Activated naive CD4-positive, alpha-beta T cell treated with anti-CD3 and anti-CD28 coated beads, Interleukin-2, amount 10 ng/mL, durations not matched to agents 7 days and 5 days (primary cell): ENCODE results near the gene POLR1D.

ENCODE experiments used
- CTCF ChIA-PET: fragments of 350-600 bp; sonication (Branson Sonifier 250); formaldehyde crosslinking; loops from one replicate; lab custom pipeline; 2021; ENCODE audit warnings: antibody characterized with exemption; lab: Charles Lee
- DNase-seq: peaks from one replicate; pipeline ENCODE4 v3.0.0-alpha.2; 2020
- H3K27ac Mint-ChIP-seq: one replicate; pipeline ENCODE4 v1.8.0; 2021; ENCODE audit warnings: mild to moderate bottlenecking, moderate library complexity, mixed read lengths
- H3K27me3 Mint-ChIP-seq: one replicate; pipeline ENCODE4 v1.8.0; 2021; ENCODE audit warnings: mild to moderate bottlenecking, mixed read lengths
- H3K36me3 Mint-ChIP-seq: one replicate; pipeline ENCODE4 v1.8.0; 2021; ENCODE audit warnings: mixed read lengths
- H3K4me1 Mint-ChIP-seq: one replicate; pipeline ENCODE4 v1.8.0; 2021; ENCODE audit warnings: mixed read lengths
- H3K4me3 Mint-ChIP-seq: one replicate; pipeline ENCODE4 v1.8.0; 2021; ENCODE audit warnings: mild to moderate bottlenecking, moderate library complexity, mixed read lengths
- H3K9me3 Mint-ChIP-seq: one replicate; pipeline ENCODE4 v1.8.0; 2021; ENCODE audit warnings: mixed read lengths

Gene POLR1D

DNA sequence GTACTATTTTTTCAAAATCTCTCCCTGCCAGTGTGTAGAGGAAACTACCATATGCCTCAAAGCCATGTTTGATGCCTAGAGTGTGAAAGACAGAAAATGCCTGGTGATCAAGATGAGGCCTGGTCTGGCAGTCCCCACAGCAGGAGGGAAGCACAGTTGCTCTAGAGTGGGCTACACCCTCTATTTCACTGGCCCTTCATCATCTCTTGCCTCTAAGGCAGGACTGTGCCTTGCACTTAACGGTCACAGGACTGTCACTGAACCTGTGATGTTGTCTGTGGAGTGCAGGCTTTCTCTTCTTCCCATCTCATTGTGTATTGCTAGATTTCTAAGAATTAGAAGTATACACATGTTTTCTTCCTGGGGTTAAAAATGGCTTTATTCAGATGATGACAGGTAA is 16.3 kb downstream of the POLR1D start:
- H3K4me1 Mint-ChIP-seq: peaks cover 8% of the 10 kb centered on the region
- no peak for DNase-seq
- no peaks in the 10 kb centered on the region for H3K27me3 Mint-ChIP-seq
- CTCF ChIA-PET: no interaction called here
- H3K27ac Mint-ChIP-seq: no peak overlapping the region
- peaks cover 11% of the 10 kb centered on the region for H3K36me3 Mint-ChIP-seq
- H3K4me3 Mint-ChIP-seq: no peak overlapping the region
- no peaks in the 10 kb centered on the region for H3K9me3 Mint-ChIP-seq

DNA sequence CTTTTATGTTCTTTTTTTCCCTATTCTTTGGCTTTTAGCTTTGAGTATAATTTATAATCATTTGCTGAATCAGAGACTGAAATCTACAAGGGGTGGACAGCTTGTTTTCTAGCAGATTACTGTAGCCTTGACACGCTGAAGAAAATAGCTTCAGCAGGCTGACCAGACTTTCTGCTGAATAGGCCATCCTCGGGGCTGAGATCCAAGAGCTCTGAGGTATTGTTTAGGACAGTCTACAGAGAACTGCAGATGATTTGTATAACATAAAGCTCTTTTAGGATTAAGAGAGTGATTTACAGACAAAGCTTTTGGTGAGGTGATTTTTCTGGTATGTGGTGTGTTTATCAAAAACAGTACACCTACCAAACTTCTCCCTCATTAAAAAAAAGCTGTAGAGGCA is 16.8 kb downstream of the POLR1D start:
- Mint-ChIP-seq H3K27ac (no peak overlapping the region), H3K4me1 (peaks cover 8% of the 10 kb centered on the region), H3K4me3 (no peak overlapping the region), H3K27me3 (no peaks in the 10 kb centered on the region), H3K9me3 (no peaks in the 10 kb centered on the region), H3K36me3 (peaks cover 10% of the 10 kb centered on the region)
- CTCF ChIA-PET: no interaction called here
- DNase-seq: no peak

DNA sequence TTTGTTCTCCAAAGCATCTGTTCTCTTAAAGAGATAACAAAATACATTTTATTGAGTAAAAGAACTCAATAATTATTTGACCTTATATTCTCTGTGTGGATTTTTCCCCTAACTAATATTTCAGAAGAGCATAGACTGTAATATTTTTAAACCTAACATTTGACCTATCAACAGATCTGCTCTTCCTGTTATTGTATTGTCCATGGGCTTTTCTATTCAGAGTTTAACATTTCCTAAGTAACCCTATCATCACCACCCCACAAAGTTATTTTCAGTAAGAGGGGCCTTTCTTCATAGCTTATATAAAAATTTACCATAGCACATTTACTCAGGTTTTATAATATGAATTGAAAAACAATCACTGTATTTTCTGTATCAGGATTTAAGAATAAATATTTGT is 17.5 kb downstream of the POLR1D start:
- Mint-ChIP-seq H3K4me3 (no peak overlapping the region), H3K36me3 (peaks cover 7% of the 10 kb centered on the region), H3K4me1 (peaks cover 8% of the 10 kb centered on the region), H3K9me3 (no peaks in the 10 kb centered on the region), H3K27ac (no peak overlapping the region), H3K27me3 (no peaks in the 10 kb centered on the region)
- CTCF ChIA-PET: interaction anchor here (0.6 kb wide), 1 partner anchor 15 kb away, joined by 3 read pairs; no protein-coding TSS in a partner anchor
- no peak for DNase-seq

DNA sequence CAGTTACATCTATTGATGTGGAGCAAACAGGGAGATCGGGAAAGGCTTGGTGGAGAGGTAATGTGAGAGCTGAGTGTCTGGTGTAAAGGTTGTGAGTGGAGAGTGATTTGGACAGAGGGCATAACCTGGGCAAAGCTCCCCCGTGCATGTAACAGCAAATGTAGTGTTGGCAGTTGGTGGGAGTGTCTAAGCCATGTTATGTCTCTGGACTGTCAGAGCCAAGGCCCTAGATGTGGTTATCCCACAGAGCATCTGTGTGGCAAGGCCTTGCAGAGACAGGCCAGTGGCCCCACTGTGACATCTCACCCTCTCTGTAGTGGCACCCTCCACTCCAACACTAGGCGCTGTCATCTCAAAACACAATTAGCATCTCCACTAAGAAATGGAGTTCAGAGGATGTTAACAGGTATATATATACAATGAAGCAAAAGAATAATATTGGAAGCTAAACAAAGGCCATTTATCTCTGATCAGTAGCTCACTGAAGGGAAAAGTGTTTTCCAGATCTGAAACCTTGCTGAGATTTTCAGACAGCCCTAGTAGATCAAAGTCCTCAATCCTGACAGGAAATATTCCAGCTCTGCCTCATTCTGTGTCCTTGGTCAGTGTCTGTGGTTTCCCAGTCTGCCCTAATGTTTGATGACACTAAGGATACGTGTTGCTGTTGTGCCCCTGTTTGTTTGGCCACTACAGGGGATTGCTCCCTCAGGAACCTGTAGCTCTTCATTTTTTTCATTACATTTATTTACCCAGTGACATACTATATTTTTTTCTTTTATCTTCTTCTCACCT is 20.2 kb downstream of the POLR1D start:
- CTCF ChIA-PET: no interaction called here

DNA sequence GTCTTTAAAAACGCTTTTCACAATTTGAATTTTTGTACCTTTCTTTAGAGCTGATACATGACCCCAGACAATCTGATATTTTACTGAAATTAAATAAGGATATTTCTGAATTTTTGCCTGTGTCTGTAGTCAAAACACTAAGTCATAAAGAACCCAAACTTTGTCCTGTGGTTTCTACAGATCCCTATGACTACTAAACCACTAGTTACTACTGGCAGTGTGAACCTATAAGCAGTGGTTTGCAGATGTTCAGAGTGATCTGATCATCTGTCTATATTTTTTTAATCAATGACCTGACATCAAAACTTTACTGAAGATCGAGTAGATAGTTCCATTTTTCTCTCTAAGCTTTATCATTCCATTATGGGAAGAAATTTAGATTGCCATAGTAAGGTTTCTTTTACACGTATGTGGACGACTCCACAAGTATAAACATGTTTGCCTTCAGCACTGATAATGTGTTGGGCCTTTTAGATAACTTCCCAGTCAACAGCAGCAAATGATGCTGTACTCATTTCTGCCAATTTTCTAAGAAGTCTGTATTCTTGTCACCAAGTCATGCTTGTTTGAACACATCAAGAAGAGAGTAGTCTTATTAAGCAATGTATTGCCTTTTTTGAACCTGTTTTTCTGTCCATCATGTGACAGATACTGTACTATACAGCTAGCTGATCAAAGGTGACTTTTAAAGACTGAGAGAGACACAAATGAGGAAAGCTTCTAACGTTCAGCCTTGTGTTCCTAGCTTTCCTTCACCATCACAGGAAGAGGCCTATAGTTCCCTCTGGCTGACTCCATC is 21.8 kb downstream of the POLR1D start:
- H3K4me3 Mint-ChIP-seq: no peak overlapping the region
- H3K36me3 Mint-ChIP-seq: peaks cover 12% of the 10 kb centered on the region
- no peaks in the 10 kb centered on the region for H3K27me3 Mint-ChIP-seq
- CTCF ChIA-PET: interaction anchor here (1.1 kb wide), 1 partner anchor 24 kb away, joined by 3 read pairs; no protein-coding TSS in a partner anchor
- no peak for DNase-seq
- H3K4me1 Mint-ChIP-seq: no peaks in the 10 kb centered on the region
- no peak overlapping the region for H3K27ac Mint-ChIP-seq
- no peaks in the 10 kb centered on the region for H3K9me3 Mint-ChIP-seq

More for the DNA sequence above, 20.2 kb downstream of the POLR1D start:
- H3K27me3 Mint-ChIP-seq: no peaks in the 10 kb centered on the region
- no peak overlapping the region for H3K27ac Mint-ChIP-seq
- no peak overlapping the region for H3K4me3 Mint-ChIP-seq
- no peaks in the 10 kb centered on the region for H3K9me3 Mint-ChIP-seq
- no peak for DNase-seq
- peaks cover 11% of the 10 kb centered on the region for H3K36me3 Mint-ChIP-seq
- H3K4me1 Mint-ChIP-seq: peaks cover 4% of the 10 kb centered on the region

DNA sequence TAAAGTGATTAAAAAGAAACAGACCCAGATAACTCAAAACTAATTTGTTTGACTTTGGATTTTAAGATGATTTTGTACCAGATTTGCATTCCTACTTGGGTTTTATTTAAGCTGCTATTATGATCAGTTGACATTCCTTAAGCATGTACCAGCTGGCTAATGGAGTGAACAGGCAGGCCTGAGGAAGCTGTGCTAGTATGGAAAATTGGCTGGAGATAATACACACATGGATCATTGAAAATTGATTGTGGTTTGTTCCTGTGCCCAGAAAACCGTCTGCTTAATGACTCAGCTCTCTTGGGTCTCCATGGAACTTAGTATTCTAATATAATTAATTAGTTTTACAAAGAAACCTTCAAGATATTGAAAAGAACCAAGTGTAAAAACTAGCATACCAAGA is 22.6 kb downstream of the POLR1D start:
- no peak overlapping the region for H3K27ac Mint-ChIP-seq
- no peak for DNase-seq
- H3K27me3 Mint-ChIP-seq: no peaks in the 10 kb centered on the region
- H3K36me3 Mint-ChIP-seq: peaks cover 18% of the 10 kb centered on the region
- no peaks in the 10 kb centered on the region for H3K9me3 Mint-ChIP-seq
- no peaks in the 10 kb centered on the region for H3K4me1 Mint-ChIP-seq
- CTCF ChIA-PET: interaction anchor here (1.1 kb wide), 1 partner anchor 25 kb away, joined by 3 read pairs; no protein-coding TSS in a partner anchor
- no peak overlapping the region for H3K4me3 Mint-ChIP-seq

DNA sequence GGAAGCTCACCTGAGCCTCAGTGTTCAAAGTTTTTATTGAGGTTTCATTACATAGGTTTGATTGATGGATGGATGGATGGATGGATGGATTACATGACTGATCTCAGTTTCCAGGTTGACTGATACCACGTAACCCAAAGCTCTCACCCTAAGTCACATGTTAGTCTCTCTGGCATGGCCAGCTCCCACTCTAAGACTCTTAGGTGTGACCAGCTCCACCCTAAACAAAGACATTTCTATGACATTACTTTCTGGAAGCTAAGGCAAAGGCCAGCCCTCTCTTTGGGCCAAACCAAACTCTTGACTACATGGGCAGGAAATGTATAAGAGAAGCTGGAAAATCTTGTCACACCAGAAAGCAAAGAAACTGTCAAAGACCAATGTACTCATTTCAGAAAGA is 28.6 kb downstream of the POLR1D start:
- CTCF ChIA-PET: no interaction called here
- no peaks in the 10 kb centered on the region for H3K4me1 Mint-ChIP-seq
- no peak overlapping the region for H3K4me3 Mint-ChIP-seq
- H3K36me3 Mint-ChIP-seq: peaks cover 48% of the 10 kb centered on the region
- H3K9me3 Mint-ChIP-seq: peaks cover 16% of the 10 kb centered on the region
- DNase-seq: no peak
- H3K27me3 Mint-ChIP-seq: no peaks in the 10 kb centered on the region
- no peak overlapping the region for H3K27ac Mint-ChIP-seq

DNA sequence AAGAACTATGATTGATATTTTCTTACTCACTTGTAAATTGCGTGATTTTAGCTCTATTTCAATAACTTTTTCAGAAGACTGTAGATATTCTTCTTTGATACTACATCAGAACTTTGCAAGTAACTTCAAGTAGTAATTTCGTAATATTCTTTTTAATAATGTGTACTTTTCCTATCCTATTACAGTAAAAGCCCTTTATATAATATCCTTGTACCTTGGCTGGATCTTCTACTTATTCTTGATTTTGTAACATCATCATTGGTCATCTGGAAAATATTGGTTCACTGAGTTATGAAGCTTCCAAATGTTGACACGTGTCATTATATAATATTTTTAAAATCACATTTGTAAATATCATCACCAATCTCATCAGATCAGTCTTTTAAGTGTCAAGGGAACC is 32.4 kb downstream of the POLR1D start:
- Mint-ChIP-seq H3K36me3 (peaks cover 34% of the 10 kb centered on the region), H3K27ac (no peak overlapping the region), H3K4me3 (no peak overlapping the region), H3K27me3 (no peaks in the 10 kb centered on the region), H3K4me1 (no peaks in the 10 kb centered on the region), H3K9me3 (peaks cover 16% of the 10 kb centered on the region)
- no peak for DNase-seq
- CTCF ChIA-PET: interaction anchor here (0.7 to 1.1 kb wide), 2 partner anchors 15 to 26 kb away, joined by 3 read pairs; no protein-coding TSS in a partner anchor

DNA sequence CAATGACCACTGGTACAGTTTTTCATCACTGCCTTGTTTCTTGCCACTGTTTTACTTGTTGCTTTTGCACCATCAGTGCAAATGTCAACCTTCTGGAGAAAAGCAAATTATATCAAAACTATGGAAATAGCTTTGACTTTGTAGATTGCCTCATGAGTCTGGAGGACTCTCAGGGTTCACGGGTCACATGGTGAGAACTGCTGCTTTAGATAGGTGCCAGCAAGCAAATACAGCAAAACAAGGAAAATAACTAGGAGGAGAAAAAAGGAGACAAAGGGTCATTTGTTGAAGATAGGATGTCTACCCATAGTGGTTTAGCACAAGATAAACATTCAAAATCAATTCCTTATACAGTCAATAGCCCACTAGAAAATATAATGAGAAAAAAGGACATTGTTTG is 33.1 kb downstream of the POLR1D start:
- no peak overlapping the region for H3K4me3 Mint-ChIP-seq
- no peak for DNase-seq
- no peaks in the 10 kb centered on the region for H3K4me1 Mint-ChIP-seq
- no peaks in the 10 kb centered on the region for H3K27me3 Mint-ChIP-seq
- H3K27ac Mint-ChIP-seq: no peak overlapping the region
- H3K9me3 Mint-ChIP-seq: peaks cover 12% of the 10 kb centered on the region
- CTCF ChIA-PET: interaction anchor here (0.7 to 1.1 kb wide), 2 partner anchors 16 to 27 kb away, joined by 3 read pairs; no protein-coding TSS in a partner anchor
- peaks cover 28% of the 10 kb centered on the region for H3K36me3 Mint-ChIP-seq

DNA sequence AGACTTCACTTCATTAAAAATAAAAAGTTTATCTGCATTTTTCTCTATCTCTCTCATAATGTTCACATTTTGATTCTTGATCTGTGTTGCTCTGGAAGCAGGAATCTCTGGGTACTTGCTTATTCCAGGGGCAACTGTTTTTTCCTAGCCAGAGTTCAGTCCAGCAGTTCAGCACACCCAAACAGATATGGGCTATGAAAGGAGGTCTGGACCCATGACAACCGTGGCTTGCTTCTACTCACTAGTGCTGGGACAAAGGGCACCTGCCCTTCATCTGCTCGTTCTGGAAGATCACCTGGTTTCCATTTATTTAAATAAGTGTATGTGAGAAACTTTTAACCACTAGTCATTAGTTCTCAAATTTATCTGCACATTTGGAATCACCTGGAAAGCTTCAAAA is 36.0 kb downstream of the POLR1D start:
- Mint-ChIP-seq H3K4me3 (no peak overlapping the region), H3K9me3 (no peaks in the 10 kb centered on the region), H3K27me3 (no peaks in the 10 kb centered on the region), H3K27ac (no peak overlapping the region), H3K36me3 (peaks cover 7% of the 10 kb centered on the region), H3K4me1 (no peaks in the 10 kb centered on the region)
- DNase-seq: no peak
- CTCF ChIA-PET: interaction anchor here (1.5 kb wide), 1 partner anchor 296 kb away, joined by 3 read pairs; no protein-coding TSS in a partner anchor

DNA sequence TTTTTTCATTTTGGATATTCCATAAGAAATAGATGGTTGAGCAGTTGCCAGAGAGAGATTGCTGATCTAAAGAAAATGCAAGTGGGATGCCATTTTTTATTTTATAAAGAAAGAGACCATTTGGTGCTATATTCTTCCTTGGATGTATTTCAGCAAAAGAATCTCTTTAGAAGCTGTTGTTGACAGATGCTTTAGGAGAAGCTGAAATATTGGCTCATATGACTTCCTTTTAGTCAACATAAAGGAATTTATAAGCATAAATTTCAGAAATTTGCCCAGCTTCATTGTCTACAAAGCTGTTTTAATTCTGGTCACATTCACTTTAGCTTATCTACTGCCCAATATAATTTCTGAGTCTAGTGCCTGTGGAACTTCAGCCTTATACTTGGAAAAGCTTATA is 36.9 kb downstream of the POLR1D start:
- DNase-seq: no peak
- CTCF ChIA-PET: interaction anchor here (1.5 kb wide), 1 partner anchor 296 kb away, joined by 3 read pairs; no protein-coding TSS in a partner anchor
- Mint-ChIP-seq H3K4me1 (no peaks in the 10 kb centered on the region), H3K36me3 (peaks cover 3% of the 10 kb centered on the region), H3K4me3 (no peak overlapping the region), H3K27ac (no peak overlapping the region), H3K9me3 (no peaks in the 10 kb centered on the region), H3K27me3 (no peaks in the 10 kb centered on the region)

DNA sequence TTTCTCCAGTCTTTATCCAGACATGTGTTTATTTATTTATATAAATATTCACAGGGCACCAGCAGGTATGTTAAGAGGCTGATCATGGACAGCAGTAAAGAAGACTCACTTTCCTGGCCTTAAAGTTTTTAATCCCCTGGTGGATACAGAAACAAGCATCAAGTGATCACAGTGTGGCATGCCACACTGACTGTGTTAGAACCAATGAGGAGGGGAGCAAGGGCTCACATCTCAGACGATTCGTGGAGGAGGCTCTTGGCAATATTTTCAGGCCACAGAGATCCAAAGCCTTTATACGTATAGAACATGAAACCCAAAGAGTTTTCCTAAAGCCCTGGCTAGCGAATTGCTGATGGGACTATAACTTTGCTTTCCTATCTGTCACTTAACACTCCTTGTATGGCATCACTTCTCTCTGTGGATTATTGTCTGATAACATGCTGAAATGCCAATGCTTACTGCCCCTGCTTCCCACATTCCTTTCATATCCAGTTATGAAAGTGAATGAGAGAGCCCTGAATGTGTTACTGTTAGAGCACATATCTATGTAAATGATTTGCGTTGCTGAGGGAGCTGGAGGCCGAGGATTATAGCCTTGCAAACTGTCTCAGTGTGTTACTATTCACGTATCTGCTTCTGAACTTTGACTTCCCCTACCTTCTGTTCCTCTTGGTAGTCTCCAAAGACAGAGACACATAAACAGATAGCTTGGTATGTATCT is 37.6 kb downstream of the POLR1D start:
- H3K27ac Mint-ChIP-seq: no peak overlapping the region
- no peak for DNase-seq
- H3K27me3 Mint-ChIP-seq: no peaks in the 10 kb centered on the region
- H3K4me1 Mint-ChIP-seq: no peaks in the 10 kb centered on the region
- CTCF ChIA-PET: interaction anchor here (1.5 kb wide), 1 partner anchor 297 kb away, joined by 3 read pairs; no protein-coding TSS in a partner anchor
- peaks cover 4% of the 10 kb centered on the region for H3K36me3 Mint-ChIP-seq
- H3K9me3 Mint-ChIP-seq: no peaks in the 10 kb centered on the region
- H3K4me3 Mint-ChIP-seq: no peak overlapping the region

DNA sequence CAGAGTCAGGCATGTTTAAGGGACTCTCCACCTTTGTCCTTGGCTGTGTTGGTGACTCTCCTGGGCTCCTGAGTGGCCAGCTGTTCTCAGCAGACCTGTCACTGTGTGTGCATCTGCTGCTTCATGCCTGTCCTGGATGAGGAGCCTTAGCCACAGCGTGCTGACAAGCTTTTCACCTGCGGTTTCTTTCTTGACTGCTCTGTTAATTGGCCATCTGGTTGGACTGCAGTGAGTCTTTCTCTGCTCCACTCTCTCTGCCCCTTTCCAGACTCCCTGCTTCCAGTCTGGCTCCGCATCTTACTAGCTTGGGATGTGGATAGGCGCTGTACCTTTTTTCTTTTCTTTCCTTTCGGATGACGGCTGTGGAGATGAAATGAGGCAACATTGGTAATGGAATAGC is 38.8 kb downstream of the POLR1D start:
- no peak for DNase-seq
- Mint-ChIP-seq H3K27me3 (no peaks in the 10 kb centered on the region), H3K4me3 (no peak overlapping the region), H3K27ac (no peak overlapping the region), H3K4me1 (no peaks in the 10 kb centered on the region), H3K9me3 (no peaks in the 10 kb centered on the region), H3K36me3 (peaks cover 5% of the 10 kb centered on the region)
- CTCF ChIA-PET: no interaction called here

DNA sequence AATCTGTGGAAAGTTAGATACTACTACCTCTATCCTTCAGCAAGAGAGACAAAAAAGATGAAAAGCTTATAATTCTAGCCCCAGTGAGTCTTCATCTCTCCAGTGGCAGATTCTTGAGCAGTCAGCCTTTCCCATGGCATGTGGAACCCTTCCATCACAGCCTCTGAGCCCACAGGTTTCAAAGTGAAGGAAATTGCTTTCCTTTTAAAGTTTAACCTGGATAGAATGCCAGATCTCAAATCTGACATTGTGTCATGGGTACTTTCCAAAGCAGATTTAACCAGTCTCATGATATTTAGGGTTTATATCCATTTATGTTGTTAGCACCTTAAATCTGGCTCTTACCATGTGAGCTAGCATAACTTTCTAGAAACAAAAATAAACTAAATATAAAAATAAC is 39.3 kb downstream of the POLR1D start:
- CTCF ChIA-PET: no interaction called here
- Mint-ChIP-seq H3K27ac (no peak overlapping the region), H3K9me3 (no peaks in the 10 kb centered on the region)

More for the DNA sequence above, 39.3 kb downstream of the POLR1D start:
- Mint-ChIP-seq H3K4me3 (no peak overlapping the region), H3K36me3 (peaks cover 6% of the 10 kb centered on the region), H3K27me3 (no peaks in the 10 kb centered on the region), H3K4me1 (no peaks in the 10 kb centered on the region)
- DNase-seq: no peak
